Activated CD8-positive, alpha-beta T cell treated with anti-CD3 and anti-CD28 coated beads, Interleukin-2, amount 10 ng/mL, durations not matched to agents 7 days and 5 days (primary cell): Measurements from ENCODE around the gene PEX11G. TPM values are rescaled to one million over a fixed set of nuclear protein-coding genes. Genes with fewer than 3 reads are reported as not detected.
A peak's percentile ranks its signal among the peaks of the same experiment; 100 is the strongest.

Experiments used
- ATAC-seq: fragments of 150-1000 bp; cut with Tn5 transposase; one replicate; pipeline ENCODE4 v1.10.0; 2021; ENCODE audit warnings: moderate library complexity
- CTCF ChIA-PET: fragments of 350-600 bp; sonication (Branson Sonifier 250); formaldehyde crosslinking; loops from one replicate; lab custom pipeline; 2021; ENCODE audit warnings: antibody characterized with exemption; lab: Charles Lee
- POLR2A ChIA-PET: fragments of 350-600 bp; sonication (Branson Sonifier 250); formaldehyde crosslinking; loops from one replicate; lab custom pipeline; 2021; ENCODE audit warnings: antibody characterized with exemption; lab: Charles Lee
- DNase-seq: peaks from one replicate; pipeline ENCODE4 v3.0.0-alpha.2; 2020
- H3K27ac Mint-ChIP-seq: one replicate; pipeline ENCODE4 v1.8.0; 2021; ENCODE audit warnings: mild to moderate bottlenecking, mixed read lengths
- H3K27me3 Mint-ChIP-seq: one replicate; pipeline ENCODE4 v1.8.0; 2021; ENCODE audit warnings: low read depth, mixed read lengths
- H3K36me3 Mint-ChIP-seq: one replicate; pipeline ENCODE4 v1.8.0; 2021; ENCODE audit warnings: low read depth, mixed read lengths
- H3K4me1 Mint-ChIP-seq: one replicate; pipeline ENCODE4 v1.8.0; 2021; ENCODE audit warnings: low read depth, mixed read lengths
- H3K4me3 Mint-ChIP-seq: one replicate; pipeline ENCODE4 v1.8.0; 2021; ENCODE audit warnings: mild to moderate bottlenecking, mixed read lengths
- H3K9me3 Mint-ChIP-seq: one replicate; pipeline ENCODE4 v1.8.0; 2022; ENCODE audit warnings: mixed read lengths; ENCODE audit not compliant: insufficient read depth
- total RNA-seq, 2 experiments: library from RNA; stranded (reverse); gene quantifications; one replicate each; pipeline ENCODE4 v1.2.3, GENCODE V29; 2021

Gene PEX11G
- total RNA-seq, result 1 to 10 TPM in 1 of 2 experiments, under 1 TPM in 1; 0.99 to 1.5 TPM

DNA sequence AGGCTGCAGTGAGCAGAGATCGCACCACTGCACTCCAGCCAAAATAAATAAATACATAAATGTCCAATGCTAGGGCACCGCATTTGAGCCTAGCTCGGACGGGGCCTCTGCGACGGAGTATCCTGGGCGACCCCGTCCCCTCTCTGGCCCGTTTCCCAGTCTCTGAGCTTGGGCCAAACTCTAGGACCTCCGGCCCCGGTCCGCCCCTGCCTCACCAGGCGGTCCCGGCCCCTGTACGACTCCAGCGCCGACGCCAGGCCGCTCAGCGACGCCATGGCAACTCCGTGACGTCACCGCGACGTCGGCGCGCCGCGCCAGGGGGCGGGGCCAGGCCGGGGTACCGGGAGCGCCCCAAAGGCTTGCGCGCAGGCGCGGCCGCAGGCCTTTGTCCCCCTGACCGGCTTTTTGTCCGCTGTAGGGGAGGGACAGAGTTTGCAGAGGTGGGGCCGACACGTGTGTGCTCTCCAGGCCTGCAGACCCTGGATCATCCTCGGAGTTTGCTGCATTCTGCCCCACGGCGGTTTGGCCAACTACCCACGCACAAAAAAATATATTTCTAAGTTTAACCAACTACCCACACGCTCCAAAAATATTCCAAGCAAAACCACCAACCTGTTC lies at the start of gene PEX11G:
Gene PEX11G (minus strand): TSS at position 300 of the 618 bp plus-strand sequence. CDS start 25 bp downstream, at position 275.
- H3K36me3 Mint-ChIP-seq, result no peaks in the 10 kb centered on the region
- POLR2A ChIA-PET, result no interaction called here
- DNase-seq (peak; percentile 91), ATAC-seq (peak; percentile 88)
- peaks cover 24% of the 10 kb centered on the region for H3K4me1 Mint-ChIP-seq
- H3K9me3 Mint-ChIP-seq, result no peaks in the 10 kb centered on the region
- CTCF ChIA-PET, result no interaction called here
- no peaks in the 10 kb centered on the region for H3K27me3 Mint-ChIP-seq
- H3K27ac Mint-ChIP-seq, result peak within 1 kb of the TSS; percentile 82
- H3K4me3 Mint-ChIP-seq, result peak within 1 kb of the TSS; percentile 76

DNA sequence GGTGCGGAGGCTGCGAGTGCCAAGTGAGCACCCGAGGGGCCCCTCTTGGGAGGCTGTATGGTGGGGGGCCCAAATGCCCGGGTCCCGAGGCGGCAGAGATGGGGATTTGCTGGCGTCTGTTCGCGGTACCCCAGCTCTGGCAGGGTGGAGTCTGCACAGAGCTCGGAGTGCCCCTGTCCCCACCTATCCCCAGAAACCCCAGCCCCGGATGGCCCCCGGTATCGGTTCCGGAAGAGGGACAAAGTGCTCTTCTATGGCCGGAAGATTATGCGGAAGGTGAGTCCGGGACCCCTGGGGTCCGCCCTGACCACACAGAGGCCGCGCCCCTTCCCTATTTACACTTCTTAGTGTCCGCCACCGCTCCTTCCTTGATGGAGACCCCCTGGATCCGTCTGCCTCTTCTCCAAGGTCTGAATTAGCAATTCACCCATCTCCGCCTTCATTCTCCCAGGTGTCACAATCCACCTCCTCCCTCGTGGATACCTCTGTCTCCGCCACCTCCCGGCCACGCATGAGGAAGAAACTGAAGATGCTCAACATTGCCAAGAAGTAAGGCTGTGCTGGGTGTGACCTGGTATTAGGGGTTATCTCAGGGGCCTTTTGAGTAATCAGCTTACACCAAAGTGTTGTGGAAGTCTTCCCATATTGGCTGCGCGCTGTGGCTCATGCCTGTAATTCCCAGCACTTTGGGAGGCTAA lies 47.3 kb upstream of the PEX11G start:
- peaks cover 33% of the 10 kb centered on the region for H3K36me3 Mint-ChIP-seq
- H3K27me3 Mint-ChIP-seq, result no peaks in the 10 kb centered on the region
- peak overlapping the region; percentile 95 for H3K4me3 Mint-ChIP-seq
- POLR2A ChIA-PET, result interaction anchor here (0.6 to 1.2 kb wide), 3 partner anchors 14 to 763 kb away, joined by 3 read pairs; partner anchors contain the start of gene MCOLN1
- H3K4me1 Mint-ChIP-seq, result peaks cover 30% of the 10 kb centered on the region
- H3K9me3 Mint-ChIP-seq, result no peaks in the 10 kb centered on the region
- DNase-seq (peak; percentile 43), ATAC-seq (peak; percentile 5)
- CTCF ChIA-PET, result interaction anchor here (0.6 to 1.3 kb wide), 3 partner anchors 8 to 334 kb away, joined by 3 to 4 read pairs (median 3); no protein-coding TSS in a partner anchor
- H3K27ac Mint-ChIP-seq, result peak overlapping the region; percentile 90

DNA sequence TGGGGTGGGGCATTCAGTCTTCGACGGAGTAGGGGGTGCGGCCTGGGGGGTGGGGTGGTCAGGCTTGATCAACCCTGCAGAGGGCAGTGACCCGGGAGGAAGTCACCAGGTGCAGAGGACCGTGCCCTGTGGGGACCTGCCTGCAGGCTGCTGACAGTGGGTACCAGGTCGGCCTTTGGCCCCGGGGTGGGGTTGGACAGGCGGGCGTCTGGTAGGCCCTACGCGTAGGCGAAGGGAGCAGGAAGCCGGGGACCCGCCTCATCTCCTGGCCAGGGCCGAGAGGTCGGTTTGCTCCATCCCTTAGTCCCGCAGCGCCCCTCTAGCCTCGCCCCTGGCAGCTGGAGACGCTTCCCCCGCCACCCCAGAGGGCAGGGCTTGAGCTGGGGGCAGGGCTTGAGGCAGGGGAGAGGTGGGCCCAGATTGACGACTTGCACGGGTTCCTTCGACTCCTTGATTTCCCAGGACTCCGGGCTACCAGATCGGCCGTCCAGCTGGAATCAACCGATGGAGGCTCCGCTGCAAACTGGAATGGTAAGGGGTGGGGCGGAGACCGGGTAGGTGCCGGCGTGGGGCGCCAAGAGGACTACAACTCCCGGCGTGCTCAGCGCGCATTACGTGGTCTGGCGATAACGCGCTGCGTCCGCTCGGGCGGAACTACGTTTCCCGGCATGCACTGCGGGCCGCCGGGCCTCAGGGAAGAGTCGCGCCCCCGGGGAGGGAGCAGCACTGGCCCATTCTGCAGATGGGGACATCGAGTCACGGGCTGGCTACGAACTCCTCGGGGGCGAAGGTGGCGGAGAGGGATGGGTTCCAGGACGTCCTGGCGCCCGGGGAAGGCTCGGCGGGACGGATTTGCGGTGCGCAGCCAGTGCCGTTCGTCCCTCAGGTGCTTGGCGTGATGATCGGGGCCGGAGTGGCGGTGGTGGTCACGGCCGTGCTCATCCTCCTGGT lies 46.5 kb upstream of the PEX11G start, which contains the start of gene PNPLA6:
Gene PNPLA6 (plus strand): TSS at position 671 of the 951 bp plus-strand sequence. CDS start 72 bp downstream, at position 743.
- peak within 1 kb of the TSS; percentile 90 for H3K27ac Mint-ChIP-seq
- H3K36me3 Mint-ChIP-seq, result peaks cover 29% of the 10 kb centered on the region
- H3K27me3 Mint-ChIP-seq, result no peaks in the 10 kb centered on the region
- H3K4me3 Mint-ChIP-seq, result peak within 1 kb of the TSS; percentile 95
- ChIA-PET POLR2A (interaction anchor here (0.7 to 1.9 kb wide), 2 partner anchors 13 to 33 kb away, joined by 3 to 19 read pairs; partner anchors contain the start of gene MCOLN1), CTCF (interaction anchor here (0.7 to 1.3 kb wide), 6 partner anchors 9 to 334 kb away, joined by 3 to 9 read pairs (median 3); partner anchors contain the start of gene MCOLN1)
- ATAC-seq, result peak; percentile 86
- DNase-seq, result peak; percentile 95
- H3K4me1 Mint-ChIP-seq, result peaks cover 28% of the 10 kb centered on the region
- no peaks in the 10 kb centered on the region for H3K9me3 Mint-ChIP-seq

DNA sequence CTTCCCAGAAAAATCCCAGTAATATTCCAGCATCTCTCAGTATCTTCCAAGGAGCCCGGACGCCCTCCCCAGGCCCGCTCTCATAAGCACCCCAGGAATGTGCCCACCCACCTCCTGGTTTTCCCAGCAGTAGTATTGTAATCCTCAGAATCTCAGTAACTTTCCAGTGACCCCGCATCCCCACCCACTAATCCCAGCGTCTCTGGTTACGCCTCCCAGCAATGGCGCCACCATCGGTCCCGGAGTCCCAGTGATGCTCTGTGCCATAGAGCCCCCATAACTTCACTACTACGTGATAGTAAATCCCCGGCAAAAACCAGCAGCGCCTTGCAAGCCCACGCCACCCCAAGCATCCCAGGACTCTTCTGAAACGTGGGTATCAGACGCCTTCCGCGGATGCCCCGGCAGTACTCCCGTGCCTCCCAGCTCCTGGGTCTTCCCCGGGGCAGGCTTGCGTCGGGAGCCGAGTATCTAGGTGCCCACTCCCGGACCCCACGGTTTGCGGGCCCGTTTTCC lies 45.8 kb upstream of the PEX11G start:
- Mint-ChIP-seq H3K27ac (peak overlapping the region; percentile 90), H3K9me3 (no peaks in the 10 kb centered on the region), H3K36me3 (peaks cover 27% of the 10 kb centered on the region), H3K27me3 (no peaks in the 10 kb centered on the region), H3K4me1 (peaks cover 24% of the 10 kb centered on the region), H3K4me3 (peak overlapping the region; percentile 95)
- DNase-seq, result peak; percentile 59
- CTCF ChIA-PET, result interaction anchor here (0.7 to 1.2 kb wide), 4 partner anchors 11 to 335 kb away, joined by 3 to 8 read pairs (median 3); partner anchors contain the start of gene MCOLN1
- POLR2A ChIA-PET, result interaction anchor here (0.6 to 1.9 kb wide), 2 partner anchors 12 to 904 kb away, joined by 3 to 19 read pairs; partner anchors contain the start of gene MCOLN1
- ATAC-seq, result peak; percentile 28

DNA sequence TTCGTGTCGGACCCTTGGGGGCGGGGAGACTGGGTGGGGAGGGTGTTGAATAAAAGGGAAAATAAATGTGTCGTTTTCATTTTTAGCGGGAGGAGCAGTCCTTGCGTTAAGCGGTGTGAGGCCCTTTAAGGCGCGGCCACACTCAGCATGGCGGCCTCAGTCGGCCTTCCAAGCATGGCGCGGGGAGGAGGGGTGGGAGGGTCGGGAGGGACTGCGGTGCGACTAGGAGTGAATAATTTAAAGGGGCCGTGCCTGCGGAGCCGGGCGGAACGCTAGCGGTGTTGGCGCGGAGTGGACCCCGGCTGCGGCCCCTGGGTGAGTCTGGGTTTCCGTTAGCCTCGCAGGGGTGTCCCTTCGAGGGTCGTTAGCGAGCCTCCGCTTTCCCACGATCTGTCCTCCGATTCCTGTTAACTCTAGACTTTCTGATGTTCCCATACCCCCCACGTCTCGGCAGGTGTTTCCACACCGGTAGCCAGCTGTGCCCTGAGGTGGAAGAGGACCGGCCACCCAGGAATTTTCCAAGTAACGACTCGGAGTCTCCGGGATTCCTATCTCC lies 45.2 kb upstream of the PEX11G start:
- H3K9me3 Mint-ChIP-seq, result no peaks in the 10 kb centered on the region
- peak overlapping the region; percentile 95 for H3K4me3 Mint-ChIP-seq
- ATAC-seq (peak; percentile 46), DNase-seq (peak; percentile 88)
- CTCF ChIA-PET, result interaction anchor here (1.0 to 1.2 kb wide), 2 partner anchors 11 to 154 kb away, joined by 3 to 8 read pairs; partner anchors contain the start of gene MCOLN1
- H3K4me1 Mint-ChIP-seq, result peaks cover 24% of the 10 kb centered on the region
- H3K27me3 Mint-ChIP-seq, result no peaks in the 10 kb centered on the region
- POLR2A ChIA-PET, result interaction anchor here (0.6 to 1.9 kb wide), 2 partner anchors 12 to 904 kb away, joined by 3 to 19 read pairs; partner anchors contain the start of gene MCOLN1
- H3K36me3 Mint-ChIP-seq, result peaks cover 29% of the 10 kb centered on the region
- peak overlapping the region; percentile 90 for H3K27ac Mint-ChIP-seq

DNA sequence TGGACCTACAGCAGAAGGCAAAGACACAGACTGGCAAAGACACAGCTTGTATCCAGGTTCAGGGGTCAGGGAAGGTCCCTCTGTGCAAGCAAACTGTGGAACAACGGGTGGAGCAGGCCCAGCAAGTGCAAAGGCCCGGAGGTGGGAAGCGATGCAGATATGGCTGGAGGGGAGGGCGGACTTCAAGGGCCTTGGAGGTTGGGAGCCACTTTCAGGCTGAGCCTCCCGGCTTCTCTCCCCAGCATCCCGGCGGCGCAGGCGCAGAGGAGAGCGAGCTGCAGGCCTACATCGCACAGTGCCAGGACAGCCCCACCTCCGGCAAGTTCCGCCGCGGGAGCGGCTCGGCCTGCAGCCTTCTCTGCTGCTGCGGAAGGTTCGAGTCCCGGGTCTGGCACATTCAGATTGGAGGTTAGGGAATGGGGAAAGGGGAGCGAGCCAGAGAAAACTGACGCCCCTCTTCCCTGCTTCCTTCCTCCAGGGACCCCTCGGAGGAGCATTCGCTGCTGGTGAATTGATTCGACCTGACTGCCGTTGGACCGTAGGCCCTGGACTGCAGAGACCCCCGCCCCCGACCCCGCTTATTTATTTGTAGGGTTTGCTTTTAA lies 44.5 kb upstream of the PEX11G start:
- Mint-ChIP-seq H3K4me1 (peaks cover 24% of the 10 kb centered on the region), H3K9me3 (no peaks in the 10 kb centered on the region), H3K36me3 (peaks cover 23% of the 10 kb centered on the region), H3K4me3 (peak overlapping the region; percentile 95), H3K27ac (peak overlapping the region; percentile 90), H3K27me3 (no peaks in the 10 kb centered on the region)
- DNase-seq, result no peak
- no peak for ATAC-seq
- POLR2A ChIA-PET, result interaction anchor here (1.0 to 1.2 kb wide), 2 partner anchors 10 to 11 kb away, joined by 3 to 4 read pairs; partner anchors contain the start of gene MCOLN1
- CTCF ChIA-PET, result no interaction called here

DNA sequence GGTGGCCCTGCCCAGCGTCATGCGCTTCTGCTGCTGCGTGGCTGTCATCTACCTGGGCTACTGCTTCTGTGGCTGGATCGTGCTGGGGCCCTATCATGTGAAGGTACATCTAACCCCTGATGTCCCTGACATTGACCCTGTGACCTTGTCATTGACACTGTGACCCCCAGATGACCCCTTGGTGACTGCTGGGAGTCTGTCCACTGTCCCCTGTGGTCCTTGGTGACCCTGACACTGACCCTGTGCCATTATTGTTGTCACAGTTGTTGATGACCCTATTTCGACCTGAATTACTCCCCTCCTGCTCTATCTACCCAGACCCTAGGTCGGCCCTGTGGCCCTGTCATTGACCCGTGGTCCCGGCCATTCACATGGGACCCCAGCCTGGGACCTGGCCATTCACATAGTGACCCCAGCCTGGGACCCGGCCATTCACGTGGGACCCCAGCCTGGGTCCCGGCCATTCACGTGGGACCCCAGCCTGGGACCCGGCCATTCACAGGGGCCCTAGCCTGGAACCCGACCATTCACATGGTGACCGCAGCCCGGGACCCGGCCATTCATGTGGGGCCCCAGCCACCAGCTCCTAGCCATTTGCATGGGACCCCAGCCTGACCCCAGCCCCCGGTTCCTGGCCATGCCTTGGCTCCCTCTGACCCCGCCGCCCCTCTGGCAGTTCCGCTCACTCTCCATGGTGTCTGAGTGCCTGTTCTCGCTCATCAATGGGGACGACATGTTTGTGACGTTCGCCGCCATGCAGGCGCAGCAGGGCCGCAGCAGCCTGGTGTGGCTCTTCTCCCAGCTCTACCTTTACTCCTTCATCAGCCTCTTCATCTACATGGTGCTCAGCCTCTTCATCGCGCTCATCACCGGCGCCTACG lies 41.0 kb upstream of the PEX11G start:
- Mint-ChIP-seq H3K36me3 (peaks cover 11% of the 10 kb centered on the region), H3K4me3 (no peak overlapping the region), H3K4me1 (peaks cover 11% of the 10 kb centered on the region), H3K27ac (no peak overlapping the region), H3K9me3 (no peaks in the 10 kb centered on the region), H3K27me3 (no peaks in the 10 kb centered on the region)
- POLR2A ChIA-PET, result no interaction called here
- DNase-seq, result no peak
- ATAC-seq, result no peak
- CTCF ChIA-PET, result no interaction called here

DNA sequence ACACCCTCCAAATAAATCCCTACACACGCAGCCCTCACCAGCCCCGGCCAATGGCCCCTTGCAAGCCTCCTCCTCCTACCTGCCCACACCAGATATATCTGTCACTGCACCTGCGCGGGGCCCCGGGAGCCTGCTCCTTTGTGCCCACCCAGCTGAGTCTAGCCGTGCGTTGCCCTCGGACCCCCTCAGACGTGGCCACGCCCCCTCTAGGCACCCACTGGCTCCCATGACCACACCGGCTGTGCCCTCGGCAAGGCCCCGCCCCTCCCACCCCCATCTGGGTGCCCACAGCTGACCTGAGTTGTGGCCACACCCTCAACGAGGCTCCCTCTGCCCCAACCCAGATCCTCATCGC lies 40.4 kb upstream of the PEX11G start:
- Mint-ChIP-seq H3K4me3 (no peak overlapping the region), H3K27me3 (no peaks in the 10 kb centered on the region), H3K36me3 (peaks cover 11% of the 10 kb centered on the region), H3K9me3 (no peaks in the 10 kb centered on the region), H3K27ac (no peak overlapping the region), H3K4me1 (peaks cover 6% of the 10 kb centered on the region)
- ChIA-PET CTCF (no interaction called here), POLR2A (no interaction called here)
- ATAC-seq (no peak), DNase-seq (no peak)

DNA sequence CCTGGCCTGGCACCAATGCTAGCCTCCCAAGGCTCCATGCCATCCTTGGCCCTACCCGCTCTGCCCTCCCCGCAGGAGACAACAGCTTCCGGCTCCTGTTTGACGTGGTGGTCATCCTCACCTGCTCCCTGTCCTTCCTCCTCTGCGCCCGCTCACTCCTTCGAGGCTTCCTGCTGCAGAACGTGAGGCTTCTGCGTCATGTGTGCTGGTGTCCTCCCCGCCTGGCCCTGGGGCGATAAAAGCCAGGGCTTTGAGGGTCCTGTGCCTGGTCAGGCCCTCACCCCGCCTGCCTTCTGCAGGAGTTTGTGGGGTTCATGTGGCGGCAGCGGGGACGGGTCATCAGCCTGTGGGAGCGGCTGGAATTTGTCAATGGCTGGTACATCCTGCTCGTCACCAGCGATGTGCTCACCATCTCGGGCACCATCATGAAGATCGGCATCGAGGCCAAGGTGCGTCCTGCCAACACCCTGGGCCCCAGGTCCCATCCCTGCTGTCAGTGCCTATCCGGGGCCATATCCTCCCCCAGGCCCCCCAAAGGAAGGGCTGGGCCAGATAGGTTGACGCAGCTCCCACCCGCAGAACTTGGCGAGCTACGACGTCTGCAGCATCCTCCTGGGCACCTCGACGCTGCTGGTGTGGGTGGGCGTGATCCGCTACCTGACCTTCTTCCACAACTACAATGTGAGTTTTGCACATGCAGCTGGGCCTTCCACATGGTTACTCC lies 39.8 kb upstream of the PEX11G start:
- POLR2A ChIA-PET, result no interaction called here

More for the DNA sequence above, 39.8 kb upstream of the PEX11G start:
- Mint-ChIP-seq H3K36me3 (peaks cover 11% of the 10 kb centered on the region), H3K4me1 (peaks cover 1% of the 10 kb centered on the region), H3K9me3 (no peaks in the 10 kb centered on the region), H3K27me3 (no peaks in the 10 kb centered on the region), H3K4me3 (no peak overlapping the region), H3K27ac (no peak overlapping the region)
- ATAC-seq (no peak), DNase-seq (no peak)
- CTCF ChIA-PET, result no interaction called here
